Mesothelial cell of epicardium (in vitro differentiated cells): ENCODE results near the gene MGMT. TPM values are rescaled to one million over a fixed set of nuclear protein-coding genes. Genes with fewer than 3 reads are reported as not detected.

Source experiments
- DNase-seq, 2 experiments: peaks; one replicate each; pipeline ENCODE4 v3.0.0; 2021; ENCODE audit warnings: low spot score in 2 of 2; ENCODE audit not compliant: unreplicated experiment in 2 of 2
- H3K27ac Mint-ChIP-seq: 2 replicates; pipeline ENCODE4 v1.8.0; 2021; ENCODE audit warnings: mixed read lengths
- H3K27me3 Mint-ChIP-seq: 2 replicates; pipeline ENCODE4 v1.8.0; 2021; ENCODE audit warnings: low read depth, mixed read lengths
- H3K36me3 Mint-ChIP-seq: 2 replicates; pipeline ENCODE4 v1.8.0; 2021; ENCODE audit warnings: mixed read lengths
- H3K4me1 Mint-ChIP-seq: 2 replicates; pipeline ENCODE4 v1.8.0; 2021; ENCODE audit warnings: mixed read lengths
- H3K4me3 Mint-ChIP-seq: 2 replicates; pipeline ENCODE4 v1.8.0; 2021; ENCODE audit warnings: mild to moderate bottlenecking, moderate library complexity, mixed read lengths
- H3K9me3 Mint-ChIP-seq: 2 replicates; pipeline ENCODE4 v1.8.0; 2021; ENCODE audit warnings: mixed read lengths
- total RNA-seq: library from RNA; stranded (reverse); gene quantifications from 3 replicates; pipeline ENCODE4 v1.2.1, GENCODE V29; 2021
- TF ChIP-seq, protein P1 (sequence below): fragments of 200-600 bp; sonication (generic); IDR thresholded peaks from one replicate; pipeline ENCODE4 v1.5.0; 2021; ENCODE audit warnings: antibody characterized with exemption; ENCODE audit not compliant: unreplicated experiment

Gene MGMT
- total RNA-seq, 1 donor from 2014 or later, result 35.7 TPM

DNA sequence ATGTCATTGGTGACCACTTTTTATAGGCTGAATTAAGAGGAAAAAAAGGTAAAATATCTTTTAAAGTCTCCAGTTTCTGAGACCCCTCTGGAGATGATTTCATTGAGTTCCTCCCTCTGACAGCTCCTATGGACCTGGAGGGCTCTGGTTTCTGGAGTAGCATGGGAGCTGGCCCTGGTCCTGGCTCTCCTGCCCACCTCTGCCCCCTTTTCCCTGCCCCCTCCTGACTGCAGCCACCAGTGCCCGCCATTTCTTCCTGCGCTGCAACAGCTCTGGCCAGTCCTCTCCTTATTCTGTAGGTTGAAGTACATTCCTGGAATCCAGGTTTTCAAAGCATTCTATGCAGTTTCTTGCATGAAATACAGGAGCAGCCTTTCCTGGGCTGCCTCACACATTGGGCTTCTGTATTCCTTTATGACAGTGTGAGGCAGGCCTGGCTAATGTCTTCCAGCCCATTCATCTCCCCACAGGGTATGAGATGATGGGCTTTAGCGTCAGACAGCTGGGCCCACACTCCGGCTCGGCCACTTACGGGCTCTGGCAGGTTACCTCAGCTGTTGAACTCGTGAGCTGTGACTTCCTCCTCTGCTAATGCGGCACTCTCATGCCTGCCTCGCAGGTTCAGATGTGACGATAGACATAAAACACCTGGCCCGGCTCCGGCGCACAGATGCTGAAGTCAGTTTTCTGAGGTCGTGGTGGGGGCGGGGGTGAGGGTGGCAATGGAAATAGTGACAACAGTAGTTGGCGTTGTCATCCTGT, 101.7 kb downstream of the MGMT start:
- H3K27me3 Mint-ChIP-seq, result no peaks in the 10 kb centered on the region
- H3K36me3 Mint-ChIP-seq, result no peaks in the 10 kb centered on the region
- peaks cover 3% of the 10 kb centered on the region for H3K9me3 Mint-ChIP-seq
- peaks cover 4% of the 10 kb centered on the region for H3K4me1 Mint-ChIP-seq
- H3K27ac Mint-ChIP-seq, result no peak overlapping the region
- H3K4me3 Mint-ChIP-seq, result no peak overlapping the region
- TF ChIP-seq, protein P1, sequence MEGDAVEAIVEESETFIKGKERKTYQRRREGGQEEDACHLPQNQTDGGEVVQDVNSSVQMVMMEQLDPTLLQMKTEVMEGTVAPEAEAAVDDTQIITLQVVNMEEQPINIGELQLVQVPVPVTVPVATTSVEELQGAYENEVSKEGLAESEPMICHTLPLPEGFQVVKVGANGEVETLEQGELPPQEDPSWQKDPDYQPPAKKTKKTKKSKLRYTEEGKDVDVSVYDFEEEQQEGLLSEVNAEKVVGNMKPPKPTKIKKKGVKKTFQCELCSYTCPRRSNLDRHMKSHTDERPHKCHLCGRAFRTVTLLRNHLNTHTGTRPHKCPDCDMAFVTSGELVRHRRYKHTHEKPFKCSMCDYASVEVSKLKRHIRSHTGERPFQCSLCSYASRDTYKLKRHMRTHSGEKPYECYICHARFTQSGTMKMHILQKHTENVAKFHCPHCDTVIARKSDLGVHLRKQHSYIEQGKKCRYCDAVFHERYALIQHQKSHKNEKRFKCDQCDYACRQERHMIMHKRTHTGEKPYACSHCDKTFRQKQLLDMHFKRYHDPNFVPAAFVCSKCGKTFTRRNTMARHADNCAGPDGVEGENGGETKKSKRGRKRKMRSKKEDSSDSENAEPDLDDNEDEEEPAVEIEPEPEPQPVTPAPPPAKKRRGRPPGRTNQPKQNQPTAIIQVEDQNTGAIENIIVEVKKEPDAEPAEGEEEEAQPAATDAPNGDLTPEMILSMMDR, result no peak
- no peak for DNase-seq

DNA sequence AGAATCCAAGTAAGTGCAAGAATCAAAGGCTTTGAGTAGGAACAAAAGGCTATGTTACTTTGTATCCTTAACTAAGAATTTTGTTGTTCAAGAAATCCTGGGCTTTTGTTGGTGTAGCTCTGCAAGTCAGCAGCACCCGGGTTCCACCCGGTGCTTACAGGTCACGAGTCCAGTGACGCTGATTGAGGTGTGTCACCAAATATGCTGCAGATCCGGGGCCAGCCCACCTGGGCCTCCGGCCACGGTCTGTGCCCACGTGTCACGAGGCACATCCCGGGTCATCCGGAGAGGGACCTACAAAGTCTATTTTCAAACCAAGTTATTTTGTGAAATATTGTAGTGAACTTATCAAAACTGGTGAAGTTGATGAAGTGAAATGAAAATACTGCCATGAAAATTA, 103.1 kb downstream of the MGMT start:
- TF ChIP-seq, protein P1, result no peak
- H3K9me3 Mint-ChIP-seq, result peaks cover 3% of the 10 kb centered on the region
- no peak overlapping the region for H3K4me3 Mint-ChIP-seq
- peaks cover 4% of the 10 kb centered on the region for H3K4me1 Mint-ChIP-seq
- H3K27ac Mint-ChIP-seq, result no peak overlapping the region
- H3K27me3 Mint-ChIP-seq, result no peaks in the 10 kb centered on the region
- no peaks in the 10 kb centered on the region for H3K36me3 Mint-ChIP-seq
- no peak for DNase-seq

- Mint-ChIP-seq H3K36me3 (peaks cover 6% of the 10 kb centered on the region), H3K27ac (no peak overlapping the region), H3K27me3 (no peaks in the 10 kb centered on the region), H3K4me1 (no peaks in the 10 kb centered on the region), H3K4me3 (no peak overlapping the region), H3K9me3 (peaks cover 11% of the 10 kb centered on the region)
- TF ChIP-seq, protein P1, result no peak
- DNase-seq, result no peak
These were observed 112.2 kb downstream of the MGMT start for GRCh38 chr10:129579228-129579627.

DNA sequence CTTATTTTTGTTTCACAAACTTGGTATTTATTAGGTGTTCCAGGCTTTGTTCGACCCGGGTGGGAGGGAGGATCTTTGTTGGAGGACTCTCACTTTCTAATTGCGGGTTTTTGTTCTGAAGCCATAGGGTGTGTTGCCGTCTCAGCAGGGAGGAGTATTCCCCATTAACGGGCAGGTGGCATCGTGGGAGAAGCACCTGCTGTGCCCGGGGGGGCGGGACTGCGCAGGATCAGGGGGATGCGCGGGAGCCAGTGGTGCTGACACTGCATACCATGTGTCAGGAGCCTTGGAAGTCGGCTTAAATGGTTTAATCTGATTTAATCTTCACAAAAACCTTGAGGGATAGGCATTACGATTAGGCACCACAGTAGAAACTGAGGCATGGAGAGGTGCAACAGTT, 113.0 kb downstream of the MGMT start:
- Mint-ChIP-seq H3K4me1 (no peaks in the 10 kb centered on the region), H3K27ac (no peak overlapping the region), H3K27me3 (no peaks in the 10 kb centered on the region), H3K36me3 (peaks cover 13% of the 10 kb centered on the region), H3K4me3 (no peak overlapping the region), H3K9me3 (peaks cover 17% of the 10 kb centered on the region)
- TF ChIP-seq, protein P1, result no peak
- no peak for DNase-seq

DNA sequence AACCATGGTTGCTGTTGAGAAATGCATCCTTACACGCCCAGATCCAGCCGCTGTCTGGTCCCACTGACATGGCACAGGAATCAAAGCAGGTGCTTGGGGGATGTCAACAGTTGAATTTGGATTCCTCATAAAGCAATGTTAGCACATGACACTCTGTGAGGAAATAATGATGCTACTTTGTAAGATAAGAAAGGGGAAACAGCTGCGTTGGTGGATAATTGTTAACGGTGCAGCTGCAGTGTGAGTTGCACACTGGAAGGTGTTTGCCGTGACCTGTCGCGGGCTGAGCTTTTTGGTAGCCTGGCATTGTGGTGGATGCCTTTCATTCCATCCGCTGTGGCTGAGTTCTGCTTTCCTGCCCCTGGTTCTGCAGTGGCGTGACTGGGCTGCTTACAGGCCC, 113.9 kb downstream of the MGMT start:
- H3K27me3 Mint-ChIP-seq, result no peaks in the 10 kb centered on the region
- TF ChIP-seq, protein P1, result no peak
- no peaks in the 10 kb centered on the region for H3K4me1 Mint-ChIP-seq
- H3K36me3 Mint-ChIP-seq, result peaks cover 22% of the 10 kb centered on the region
- H3K9me3 Mint-ChIP-seq, result peaks cover 26% of the 10 kb centered on the region
- no peak overlapping the region for H3K27ac Mint-ChIP-seq
- no peak for DNase-seq
- H3K4me3 Mint-ChIP-seq, result no peak overlapping the region
